Transverse colon (tissue), 4 donors: ENCODE measurements around the gene PRIM2. TPM values are rescaled to one million over a fixed set of nuclear protein-coding genes. Genes with fewer than 3 reads are reported as not detected.
A peak's percentile ranks its signal among the peaks of the same experiment; 100 is the strongest.
"Not testable (repeated sequence)": the region's sequence is repeated elsewhere in the genome, so short reads cannot be mapped to it uniquely, and the experiment has no call there.

Source experiments
- DNase-seq: peaks from one replicate; pipeline ENCODE4 v3.0.0-alpha.2; 2019
- H3K27ac ChIP-seq, 4 donors: fragments of 200-600 bp; sonication (generic); 2 replicates each; pipeline ENCODE4 v1.5.1; 2016 to 2018; ENCODE audit warnings: inconsistent platforms in 4 of 4
- H3K27me3 ChIP-seq: fragments of 200-600 bp; sonication (generic); 2 replicates; pipeline ENCODE4 v1.5.1; 2017; ENCODE audit warnings: inconsistent platforms
- H3K36me3 ChIP-seq, 4 donors: fragments of 200-600 bp; sonication (generic); 2 replicates each; pipeline ENCODE4 v1.5.1; 2017 to 2019; ENCODE audit warnings: inconsistent platforms in 4 of 4
- H3K4me1 ChIP-seq, 4 donors: fragments of 200-600 bp; sonication (generic); 2 replicates each; pipeline ENCODE4 v1.5.1; 2017 to 2020; ENCODE audit warnings: inconsistent platforms in 4 of 4
- H3K4me3 ChIP-seq, 4 donors: fragments of 200-600 bp; sonication (generic); 1 replicate in 1 of 4; 2 replicates in 3 of 4; pipeline versions ENCODE4 v1.5.1 to v1.6.1; 2017 to 2019; ENCODE audit warnings: inconsistent platforms in 4 of 4
- H3K9me3 ChIP-seq, 2 donors: fragments of 200-600 bp; sonication (generic); 2 replicates each; pipeline ENCODE4 v1.5.1; 2017 to 2019; ENCODE audit warnings: inconsistent platforms in 2 of 2
- EP300 ChIP-seq: sonication (generic); formaldehyde crosslinking; IDR thresholded peaks from one replicate; pipeline ENCODE4 v1.6.1; 2017; ENCODE audit warnings: antibody characterized with exemption, low read depth
- POLR2A ChIP-seq: fragments of 450-650 bp; IDR thresholded peaks from one replicate; pipeline ENCODE4 v1.6.1; 2016; ENCODE audit warnings: antibody characterized with exemption, mild to moderate bottlenecking, moderate library complexity
- POLR2AphosphoS5 ChIP-seq, 3 donors: sonication (generic); formaldehyde crosslinking; IDR thresholded peaks; one replicate each; pipeline ENCODE4 v1.6.1; 2016; ENCODE audit warnings: antibody characterized with exemption in 3 of 3
- WGBS, 2 donors: methylation state at CpG; one replicate each; pipeline ENCODE4 v1.1.5; 2018; ENCODE audit warnings: low coverage in 1 of 2; 5-methylcytosine and 5-hydroxymethylcytosine counted together
- in situ Hi-C, 4 donors: fragments of 200-750 bp; cut with MboI; loops; one replicate each; pipeline versions ENCODE4 v1.15.0 to v1.15.1; 2017; ENCODE audit warnings: low sequenced_read_pairs in 3 of 4, low pct_ligation_motif_present in 1 of 4, low pct_unique_long_range_greater_than_20kb in 1 of 4
- intact Hi-C: fragments of 100-400 bp; cut with DNase I; formaldehyde crosslinking; loops from one replicate; pipeline ENCODE4 v1.15.1; 2023; ENCODE audit warnings: low total_unique reads
- total RNA-seq, 4 donors: library from RNA; depleted of rRNA; stranded (reverse); fragments of >200 nt; gene quantifications; one replicate each; pipeline ENCODE4 v1.1.0, GENCODE V29; 2016
- TF ChIP-seq, protein P1 (sequence below), 5 experiments: fragments of 200-600 bp in 3 of 5; fragments of 450-650 bp in 2 of 5; sonication (generic) in 3 of 5; IDR thresholded peaks; 1 replicate in 2 of 5; 2 replicates in 3 of 5; pipeline ENCODE4 v1.5.1; 2016 to 2017; ENCODE audit warnings: antibody characterized with exemption in 5 of 5, inconsistent platforms in 3 of 5, mild to moderate bottlenecking in 2 of 5, moderate library complexity in 1 of 5

PRIM2 gene
- total RNA-seq, 4 donors from 2014 or later, result 9.6 to 47.4 (median 20.4) TPM

DNA sequence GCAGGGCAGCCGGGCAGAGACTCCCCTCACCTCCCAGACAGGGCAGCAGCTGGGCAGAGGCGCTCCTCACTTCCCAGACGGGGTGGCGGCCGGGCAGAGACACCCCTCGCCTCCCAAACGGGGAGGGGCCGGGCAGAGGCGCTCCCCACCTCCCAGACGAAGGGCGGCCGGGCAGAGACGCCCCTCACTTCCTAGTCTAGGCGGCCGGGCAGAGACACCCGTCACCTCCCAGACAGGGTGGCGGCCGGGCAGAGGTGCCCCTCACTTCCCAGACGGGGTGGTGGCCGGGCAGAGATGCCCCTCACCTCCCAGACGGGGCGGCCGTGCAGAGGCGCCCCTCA, 6.6 kb upstream of the PRIM2 start:
- in situ Hi-C loops (loop anchor here in 3 of 4 donors (10.0 to 25.0 kb wide), 5 partner anchors 123 to 673 kb away; partner anchors contain the start of genes ZNF451 (in 2 of the 3) and DST (in 1 of the 3)), intact Hi-C loops (loop anchor here (5.0 kb wide), 1 partner anchor 48 kb away; no protein-coding TSS in a partner anchor)
- Histone ChIP-seq H3K27me3 (no peaks in the 10 kb centered on the region), H3K36me3 (no peaks in the 10 kb centered on the region), H3K9me3 (no peaks in the 10 kb centered on the region), H3K4me1 (peaks cover 16 to 31% (median 18%) of the 10 kb centered on the region in 4 donors), H3K27ac (no peak overlapping the region), H3K4me3 (no peak overlapping the region)
- TF ChIP-seq POLR2AphosphoS5 (IDR thresholded peaks at IDR 0.05), result no peak
- no peak for TF ChIP-seq EP300
- TF ChIP-seq, protein P1, sequence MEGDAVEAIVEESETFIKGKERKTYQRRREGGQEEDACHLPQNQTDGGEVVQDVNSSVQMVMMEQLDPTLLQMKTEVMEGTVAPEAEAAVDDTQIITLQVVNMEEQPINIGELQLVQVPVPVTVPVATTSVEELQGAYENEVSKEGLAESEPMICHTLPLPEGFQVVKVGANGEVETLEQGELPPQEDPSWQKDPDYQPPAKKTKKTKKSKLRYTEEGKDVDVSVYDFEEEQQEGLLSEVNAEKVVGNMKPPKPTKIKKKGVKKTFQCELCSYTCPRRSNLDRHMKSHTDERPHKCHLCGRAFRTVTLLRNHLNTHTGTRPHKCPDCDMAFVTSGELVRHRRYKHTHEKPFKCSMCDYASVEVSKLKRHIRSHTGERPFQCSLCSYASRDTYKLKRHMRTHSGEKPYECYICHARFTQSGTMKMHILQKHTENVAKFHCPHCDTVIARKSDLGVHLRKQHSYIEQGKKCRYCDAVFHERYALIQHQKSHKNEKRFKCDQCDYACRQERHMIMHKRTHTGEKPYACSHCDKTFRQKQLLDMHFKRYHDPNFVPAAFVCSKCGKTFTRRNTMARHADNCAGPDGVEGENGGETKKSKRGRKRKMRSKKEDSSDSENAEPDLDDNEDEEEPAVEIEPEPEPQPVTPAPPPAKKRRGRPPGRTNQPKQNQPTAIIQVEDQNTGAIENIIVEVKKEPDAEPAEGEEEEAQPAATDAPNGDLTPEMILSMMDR (IDR thresholded peaks at IDR 0.05), result no peak
- TF ChIP-seq POLR2A, result no peak
- WGBS, 2 donors, result 87% methylated on average over 20 of the region's 24 CpGs; no CpG with 5 or more reads in 1 of the 2 donors
- DNase-seq, result no peak

DNA sequence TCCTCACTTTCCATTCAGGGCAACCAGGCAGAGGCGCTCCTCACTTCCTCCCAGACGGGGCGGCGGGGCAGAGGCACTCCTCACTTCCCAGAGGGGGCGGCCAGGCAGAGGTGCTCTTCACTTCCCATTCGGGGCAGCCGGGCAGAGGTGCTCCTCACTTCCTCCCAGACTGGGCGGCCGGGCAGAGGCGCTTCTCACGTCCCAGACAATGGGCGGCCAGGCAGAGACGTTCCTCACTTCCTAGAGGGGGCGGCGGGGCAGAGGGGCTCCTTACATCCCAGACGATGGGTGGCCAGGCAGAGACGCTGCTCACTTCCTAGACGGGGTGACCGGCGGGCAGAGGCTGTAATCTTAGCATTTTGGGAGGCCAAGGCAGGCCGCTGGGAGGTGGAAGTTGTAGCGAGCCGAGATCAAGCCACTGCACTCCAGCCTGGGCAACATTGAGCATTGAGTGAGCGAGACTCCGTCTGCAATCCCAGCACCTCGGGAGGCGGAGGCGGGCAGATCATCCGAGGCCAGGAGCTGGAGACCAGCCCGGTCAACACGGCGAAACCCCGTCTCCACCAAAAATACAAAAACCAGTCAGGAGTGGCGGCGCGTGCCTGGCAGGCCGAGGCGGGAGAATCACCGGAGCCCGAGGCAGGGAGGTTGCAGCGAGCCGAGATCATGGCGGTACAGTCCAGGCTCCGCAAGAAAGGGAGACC, 6.0 kb upstream of the PRIM2 start:
- in situ Hi-C loops (loop anchor here in 3 of 4 donors (10.0 to 25.0 kb wide), 5 partner anchors 124 to 674 kb away; partner anchors contain the start of genes ZNF451 (in 2 of the 3) and DST (in 1 of the 3)), intact Hi-C loops (loop anchor here (5.0 kb wide), 1 partner anchor 49 kb away; no protein-coding TSS in a partner anchor)
- H3K36me3 ChIP-seq, DNase-seq, H3K27ac ChIP-seq, H3K9me3 ChIP-seq, H3K27me3 ChIP-seq, H3K4me3 ChIP-seq: not testable (repeated sequence)
- 96 to 100% methylated on average over 4 to 44 of the region's 44 CpGs for WGBS, 2 donors
- H3K4me1 ChIP-seq, result peaks cover 19 to 30% (median 22%) of the 10 kb centered on the region in 4 donors

DNA sequence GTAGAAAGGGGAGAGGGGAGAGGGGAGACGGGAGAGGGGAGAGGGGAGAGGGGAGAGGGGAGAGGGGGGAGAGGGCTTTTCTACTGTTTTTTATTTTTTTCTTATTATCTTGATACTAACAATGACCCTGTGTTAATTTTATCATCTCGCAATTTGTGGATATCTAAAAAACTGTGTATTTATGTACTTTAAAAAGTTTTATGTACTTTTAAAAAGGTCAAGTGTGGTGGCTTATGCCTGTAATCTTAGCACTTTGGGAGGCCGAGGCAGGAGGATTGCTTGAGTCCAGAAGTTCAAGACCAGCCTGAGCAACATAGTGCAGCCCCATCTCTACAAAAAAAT, 5.5 kb upstream of the PRIM2 start:
- no peak for DNase-seq
- H3K27me3 ChIP-seq, result no peaks in the 10 kb centered on the region
- peaks cover 19 to 30% (median 22%) of the 10 kb centered on the region in 4 donors for H3K4me1 ChIP-seq
- peak overlapping the region in 1 of 4 donors; percentile 86 for H3K27ac ChIP-seq
- TF ChIP-seq POLR2AphosphoS5 (IDR thresholded peaks at IDR 0.05) (no peak), POLR2A (no peak), EP300 (no peak)
- TF ChIP-seq, protein P1 (IDR thresholded peaks at IDR 0.05), result no peak
- 77 to 84% methylated on average over 3 of the region's 3 CpGs for WGBS, 2 donors
- H3K36me3 ChIP-seq, result no peaks in the 10 kb centered on the region
- H3K4me3 ChIP-seq, result no peak overlapping the region
- intact Hi-C loops (loop anchor here (5.0 kb wide), 1 partner anchor 50 kb away; no protein-coding TSS in a partner anchor), in situ Hi-C loops (loop anchor here in 3 of 4 donors (10.0 to 25.0 kb wide), 5 partner anchors 125 to 675 kb away; partner anchors contain the start of genes ZNF451 (in 2 of the 3) and DST (in 1 of the 3))
- no peaks in the 10 kb centered on the region for H3K9me3 ChIP-seq

DNA sequence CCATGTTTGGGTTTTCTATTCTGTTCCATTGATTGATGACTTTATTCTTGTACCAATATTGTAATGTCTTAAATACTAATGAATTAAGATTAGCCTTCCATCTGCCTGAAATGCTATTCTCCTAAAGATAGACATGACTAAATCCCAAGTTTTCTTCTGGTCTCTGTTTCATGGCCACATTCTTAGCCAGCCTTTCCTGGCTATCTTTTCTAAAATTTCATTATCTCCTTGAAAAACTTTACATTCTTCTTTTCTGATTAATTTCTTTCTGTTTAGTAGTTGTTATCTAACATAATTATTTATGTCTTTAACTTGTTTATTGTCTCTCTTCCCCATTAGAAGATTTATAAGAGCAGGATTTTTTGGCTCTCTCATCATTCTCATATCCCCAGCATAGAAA, 4.4 kb upstream of the PRIM2 start:
- Histone ChIP-seq H3K27ac (peak overlapping the region; percentile 76 to 87 (median 86)), H3K4me1 (peaks cover 22 to 34% (median 25%) of the 10 kb centered on the region in 4 donors), H3K4me3 (no peak overlapping the region), H3K27me3 (no peaks in the 10 kb centered on the region), H3K9me3 (no peaks in the 10 kb centered on the region), H3K36me3 (no peaks in the 10 kb centered on the region)
- intact Hi-C loops, result loop anchor here (5.0 kb wide), 1 partner anchor 51 kb away; no protein-coding TSS in a partner anchor
- DNase-seq, result no peak
- TF ChIP-seq EP300, result no peak
- TF ChIP-seq POLR2AphosphoS5 (IDR thresholded peaks at IDR 0.05), result no peak
- TF ChIP-seq, protein P1 (IDR thresholded peaks at IDR 0.05), result no peak
- no peak for TF ChIP-seq POLR2A
- in situ Hi-C loops, result loop anchor here in 3 of 4 donors (10.0 to 25.0 kb wide), 5 partner anchors 126 to 676 kb away; partner anchors contain the start of genes ZNF451 (in 2 of the 3) and DST (in 1 of the 3)
